SU-DHL-6 (cell line): Measurements from ENCODE around the gene DDX24.
A peak's percentile ranks its signal among the peaks of the same experiment; 100 is the strongest.

Experiments used
- H2AFZ ChIP-seq: fragments of 200-600 bp; sonication (generic); 2 replicates; pipeline ENCODE4 v1.6.1; 2014; ENCODE audit warnings: low read depth, mild to moderate bottlenecking, moderate library complexity, mixed read lengths, antibody characterized with exemption, low read length; ENCODE audit not compliant: severe bottlenecking
- H3F3A ChIP-seq: fragments of 200-600 bp; shearing (Covaris generic); 2 replicates; pipeline ENCODE4 v1.6.0; 2016; ENCODE audit warnings: antibody characterized with exemption, mild to moderate bottlenecking; ENCODE audit not compliant: insufficient read depth
- H3K27ac ChIP-seq: fragments of 200-600 bp; sonication (generic); 2 replicates; pipeline ENCODE4 v1.5.1; 2016; ENCODE audit warnings: low read depth, mild to moderate bottlenecking, low read length, moderate library complexity, mixed read lengths
- H3K27me3 ChIP-seq: fragments of 200-600 bp; sonication (generic), shearing (Covaris generic); 2 replicates; pipeline ENCODE4 v1.6.0; 2014; ENCODE audit warnings: mild to moderate bottlenecking, low read length
- H3K36me3 ChIP-seq: fragments of 200-600 bp; sonication (generic); 2 replicates; pipeline ENCODE4 v1.6.1; 2014; ENCODE audit warnings: mild to moderate bottlenecking, low read length, mixed read lengths
- H3K4me2 ChIP-seq: fragments of 300-600, 200-600 bp; shearing (Covaris generic), sonication (generic); 2 replicates; pipeline ENCODE4 v1.6.0; 2014; ENCODE audit warnings: low read length, low read depth, mild to moderate bottlenecking; ENCODE audit not compliant: poor library complexity, severe bottlenecking
- H3K4me3 ChIP-seq: fragments of 200-600 bp; sonication (generic); 2 replicates; pipeline ENCODE4 v1.5.1; 2014; ENCODE audit warnings: antibody characterized with exemption, low read length, mild to moderate bottlenecking, mixed read lengths; ENCODE audit not compliant: insufficient read depth, poor library complexity, severe bottlenecking
- H3K79me2 ChIP-seq: fragments of 200-600 bp; sonication (generic); 2 replicates; pipeline ENCODE4 v1.6.1; 2014; ENCODE audit warnings: mild to moderate bottlenecking, low read length, moderate library complexity; ENCODE audit not compliant: insufficient read depth
- H3K9ac ChIP-seq: fragments of 200-600 bp; sonication (generic); 2 replicates; pipeline ENCODE4 v1.7.0; 2014; ENCODE audit warnings: mild to moderate bottlenecking, low read length
- H3K9me2 ChIP-seq: fragments of 200-600 bp; sonication (generic); replicated peaks from 2 replicates; pipeline ENCODE4 v1.6.1; 2014; ENCODE audit warnings: low read length; ENCODE audit not compliant: insufficient read depth
- H3K9me3 ChIP-seq: fragments of 200-600 bp; sonication (generic); 2 replicates; pipeline ENCODE4 v1.6.1; 2014; ENCODE audit warnings: low read length, mixed read lengths; ENCODE audit not compliant: insufficient read depth
- H4K20me1 ChIP-seq: fragments of 200-600 bp; sonication (generic); 2 replicates; pipeline ENCODE4 v1.6.1; 2014; ENCODE audit warnings: low read depth, mild to moderate bottlenecking, antibody characterized with exemption, low read length, moderate library complexity, mixed read lengths
- CTCF ChIP-seq: fragments of 200-600 bp; sonication (generic); IDR thresholded peaks from one replicate; pipeline ENCODE4 v1.5.1; 2017; ENCODE audit warnings: antibody characterized with exemption, mild to moderate bottlenecking, low read length, moderate library complexity; ENCODE audit not compliant: insufficient read depth, poor library complexity, severe bottlenecking
- EZH2phosphoT487 ChIP-seq: fragments of 200-600 bp; sonication (generic), shearing (Covaris generic); conservative IDR thresholded peaks from 2 replicates; pipeline ENCODE4 v1.6.1; 2018; ENCODE audit warnings: mild to moderate bottlenecking, antibody characterized with exemption, low read length, moderate library complexity, mixed read lengths

The DDX24 gene

GRCh38 chr14:94016446-94016976 is 64.5 kb downstream of the DDX24 start:
- Histone ChIP-seq H4K20me1 (no peaks in the 10 kb centered on the region), H2AFZ (no peak overlapping the region)

GRCh38 chr14:94015223-94015622 is 65.8 kb downstream of the DDX24 start:
- Histone ChIP-seq H3K27me3 (no peaks in the 10 kb centered on the region), H3K79me2 (no peaks in the 10 kb centered on the region), H4K20me1 (no peaks in the 10 kb centered on the region), H3K4me2 (no peak overlapping the region), H3K27ac (no peak overlapping the region), H2AFZ (no peak overlapping the region), H3K36me3 (no peaks in the 10 kb centered on the region), H3K4me3 (no peak overlapping the region), H3K9me3 (no peaks in the 10 kb centered on the region), H3F3A (no peaks in the 10 kb centered on the region), H3K9me2 (no peaks in the 10 kb centered on the region), H3K9ac (no peak overlapping the region)
- TF ChIP-seq CTCF = no peak
- TF ChIP-seq EZH2phosphoT487 = no peak

More at GRCh38 chr14:94016446-94016976, 64.5 kb downstream of the DDX24 start:
- H3K9ac ChIP-seq = no peak overlapping the region
- H3K27ac ChIP-seq = no peak overlapping the region
- H3K9me3 ChIP-seq = no peaks in the 10 kb centered on the region
- no peaks in the 10 kb centered on the region for H3K79me2 ChIP-seq
- no peaks in the 10 kb centered on the region for H3K9me2 ChIP-seq
- no peaks in the 10 kb centered on the region for H3F3A ChIP-seq
- H3K4me2 ChIP-seq = no peak overlapping the region
- TF ChIP-seq EZH2phosphoT487 = no peak
- no peaks in the 10 kb centered on the region for H3K27me3 ChIP-seq
- no peak overlapping the region for H3K4me3 ChIP-seq
- H3K36me3 ChIP-seq = no peaks in the 10 kb centered on the region

- TF ChIP-seq EZH2phosphoT487 = no peak
- no peak for TF ChIP-seq CTCF
- Histone ChIP-seq H3K27me3 (no peaks in the 10 kb centered on the region), H3K9me2 (no peaks in the 10 kb centered on the region), H3K79me2 (no peaks in the 10 kb centered on the region), H3K36me3 (no peaks in the 10 kb centered on the region), H3K9me3 (no peaks in the 10 kb centered on the region), H3K27ac (no peak overlapping the region), H3K4me2 (no peak overlapping the region), H3K4me3 (no peak overlapping the region), H2AFZ (no peak overlapping the region), H3F3A (no peaks in the 10 kb centered on the region), H3K9ac (no peak overlapping the region), H4K20me1 (no peaks in the 10 kb centered on the region)
These were observed 66.6 kb downstream of the DDX24 start for GRCh38 chr14:94014382-94014781.

- Histone ChIP-seq H3F3A (no peaks in the 10 kb centered on the region), H3K27me3 (no peaks in the 10 kb centered on the region), H2AFZ (no peak overlapping the region), H3K27ac (no peak overlapping the region), H3K4me3 (no peak overlapping the region), H3K4me2 (peak overlapping the region; percentile 18), H3K9me2 (no peaks in the 10 kb centered on the region), H4K20me1 (no peaks in the 10 kb centered on the region), H3K79me2 (no peaks in the 10 kb centered on the region), H3K9me3 (no peaks in the 10 kb centered on the region), H3K9ac (no peak overlapping the region), H3K36me3 (no peaks in the 10 kb centered on the region)
- TF ChIP-seq CTCF = no peak
- no peak for TF ChIP-seq EZH2phosphoT487
These were observed 69.2 kb downstream of the DDX24 start for GRCh38 chr14:94011795-94012194.
